ENCODE data around the gene CLEC6A.

DNA sequence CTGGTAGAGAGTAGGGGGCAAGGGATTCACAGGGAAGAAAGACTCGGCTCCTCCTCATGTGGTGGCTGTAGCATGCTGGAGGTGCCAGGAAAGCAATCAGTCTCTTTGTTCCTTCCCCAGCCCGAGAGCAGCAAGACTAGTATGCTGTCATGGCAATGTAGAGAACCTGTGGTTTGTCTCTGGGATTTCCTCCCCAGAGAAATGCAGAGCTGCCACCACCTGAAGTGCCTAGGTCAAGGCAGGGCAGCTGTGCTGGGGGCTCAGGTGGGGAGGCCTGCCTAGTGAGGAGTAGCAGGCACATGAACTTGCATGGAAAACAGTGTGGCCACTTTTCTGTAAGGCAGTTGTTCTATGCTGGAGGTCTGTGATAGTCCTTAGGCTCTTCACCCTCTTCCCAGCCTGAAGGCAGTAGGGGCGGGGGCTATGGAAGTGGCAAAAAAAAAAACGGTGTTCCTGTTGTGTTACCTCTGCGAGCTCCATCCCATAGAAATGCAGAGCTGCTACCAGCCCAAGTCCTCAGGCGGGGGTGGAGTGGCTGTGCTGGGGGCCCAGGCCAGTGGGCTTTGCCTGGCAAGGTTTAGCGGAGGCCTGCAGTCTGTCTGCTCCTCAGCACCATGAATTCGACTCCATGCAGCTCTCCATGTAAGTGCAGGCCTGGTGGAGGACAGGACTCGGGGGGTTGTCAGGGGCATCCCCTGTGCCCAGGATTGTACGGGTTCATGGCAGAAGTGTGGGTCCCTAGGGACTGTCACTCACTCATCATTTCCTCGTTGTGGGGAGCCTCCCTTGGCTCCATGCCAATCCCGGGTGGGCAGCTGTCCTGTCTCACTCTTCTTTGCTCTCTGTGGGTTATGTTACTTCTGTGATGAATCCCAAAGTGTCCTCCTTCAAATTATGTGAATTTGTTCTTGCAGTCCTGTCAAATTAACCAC, 53.4 kb downstream of the CLEC6A start:
- no peak for TF ChIP-seq RXRA (IDR thresholded peaks at IDR 0.05)
- TF ChIP-seq CTCF (IDR thresholded peaks at IDR 0.05; ENCODE audit: low read depth, low read length, missing input control), result no peak
- no peak for TF ChIP-seq HNF4A (conservative IDR thresholded peaks at IDR 0.05)
- no peak for TF ChIP-seq REST (IDR thresholded peaks at IDR 0.05)
- no peak for TF ChIP-seq YY1 (IDR thresholded peaks at IDR 0.05)
- no peak for TF ChIP-seq TAF1 (conservative IDR thresholded peaks at IDR 0.05)
- no peak for TF ChIP-seq FOXA1 (IDR thresholded peaks at IDR 0.05)
- no peak for TF ChIP-seq SP1 (IDR thresholded peaks at IDR 0.05)
- no peak for TF ChIP-seq GABPA (IDR thresholded peaks at IDR 0.05 in 1 of 2, conservative IDR thresholded peaks at IDR 0.05 in 1 of 2)
- TF ChIP-seq EGR1 (IDR thresholded peaks at IDR 0.05; ENCODE audit: low read depth in 2 of 2), result no peak
